HepG2 (cell line): Measurements from ENCODE around the gene CEP131. TPM values are rescaled to one million over a fixed set of nuclear protein-coding genes. Genes with fewer than 3 reads are reported as not detected.
A peak's percentile ranks its signal among the peaks of the same experiment; 100 is the strongest.

Experiments used
- ARID5B ChIP-seq: IDR thresholded peaks from 2 replicates; pipeline ENCODE4 v1.4.0; 2020; ENCODE audit warnings: mild to moderate bottlenecking, missing genetic modification reagents
- CBX5 ChIP-seq: sonication (generic); formaldehyde crosslinking; IDR thresholded peaks from 2 replicates; pipeline ENCODE4 v1.4.0; 2020; ENCODE audit warnings: missing genetic modification reagents, borderline replicate concordance
- CREB1 ChIP-seq, 2 experiments: fragments of 450-650 bp in 1 of 2; IDR thresholded peaks; 2 replicates each; pipeline ENCODE4 v1.6.1; 2016 to 2017; ENCODE audit warnings: control low read depth in 1 of 2, mild to moderate bottlenecking in 1 of 2, missing compliant biosample characterization in 1 of 2, missing genetic modification characterization in 1 of 2
- ETS1 ChIP-seq: sonication (generic); formaldehyde crosslinking; IDR thresholded peaks from 2 replicates; pipeline ENCODE4 v1.4.0; 2020; ENCODE audit warnings: missing genetic modification reagents
- GABPB1 ChIP-seq: IDR thresholded peaks from 2 replicates; pipeline ENCODE4 v1.6.1; 2016; ENCODE audit warnings: mild to moderate bottlenecking, missing genetic modification reagents, moderate library complexity, missing compliant biosample characterization
- HNRNPUL1 ChIP-seq: fragments of 200-400 bp; formaldehyde crosslinking; IDR thresholded peaks from 2 replicates; pipeline ENCODE4 v1.6.1; 2017; ENCODE audit warnings: low read depth, mild to moderate bottlenecking, low read length, moderate library complexity
- HOXA7 ChIP-seq: sonication (generic); formaldehyde crosslinking; IDR thresholded peaks from 2 replicates; pipeline ENCODE4 v1.8.1; 2022; ENCODE audit warnings: mild to moderate bottlenecking, missing genetic modification reagents, moderate library complexity
- JARID2 ChIP-seq: sonication (generic); formaldehyde crosslinking; IDR thresholded peaks from 2 replicates; pipeline ENCODE4 v1.8.1; 2023; ENCODE audit warnings: missing genetic modification reagents, inconsistent platforms; ENCODE audit not compliant: insufficient replicate concordance
- MED13 ChIP-seq: sonication (generic); formaldehyde crosslinking; IDR thresholded peaks from 2 replicates; pipeline ENCODE4 v1.5.0; 2020; ENCODE audit warnings: missing genetic modification reagents
- MEIS2 ChIP-seq: sonication (generic); formaldehyde crosslinking; IDR thresholded peaks from 2 replicates; pipeline ENCODE4 v1.9.0; 2021; ENCODE audit warnings: mild to moderate bottlenecking, missing genetic modification reagents
- MTERF4 ChIP-seq: sonication (generic); formaldehyde crosslinking; IDR thresholded peaks from 2 replicates; pipeline ENCODE4 v1.8.0; 2023; ENCODE audit warnings: mild to moderate bottlenecking, missing genetic modification reagents
- MYPOP ChIP-seq: sonication (generic); formaldehyde crosslinking; IDR thresholded peaks from 2 replicates; pipeline ENCODE4 v1.8.1; 2023; ENCODE audit warnings: mild to moderate bottlenecking, moderate library complexity, missing genetic modification reagents
- NCOA2 ChIP-seq: sonication (generic); formaldehyde crosslinking; IDR thresholded peaks from 2 replicates; pipeline ENCODE4 v1.8.0; 2022; ENCODE audit warnings: inconsistent platforms
- PHF21A ChIP-seq: sonication (generic); formaldehyde crosslinking; IDR thresholded peaks from 2 replicates; pipeline ENCODE4 v1.5.0; 2020; ENCODE audit warnings: mild to moderate bottlenecking, missing genetic modification reagents
- SPEN ChIP-seq: sonication (generic); formaldehyde crosslinking; IDR thresholded peaks from 2 replicates; pipeline ENCODE4 v1.5.1; 2020; ENCODE audit warnings: low read depth, mild to moderate bottlenecking, missing genetic modification reagents
- ZNF468 ChIP-seq: sonication (generic); formaldehyde crosslinking; IDR thresholded peaks from 2 replicates; pipeline ENCODE4 v1.8.0; 2022; ENCODE audit warnings: mild to moderate bottlenecking, moderate library complexity, missing genetic modification reagents
- ZNF777 ChIP-seq: sonication (generic); formaldehyde crosslinking; IDR thresholded peaks from 2 replicates; pipeline ENCODE4 v1.4.0; 2020; ENCODE audit warnings: missing genetic modification reagents
- polyA plus RNA-seq, 8 experiments: library from polyadenylated mRNA; depleted of rRNA in 3 of 8; stranded (reverse) in 7 of 8; unstranded in 1 of 8; fragments of >200 nt; fragmentation: Illumina TruSeq in 4 of 8; extraction: Trizol in 4 of 8; gene quantifications; 2 replicates each; pipeline versions ENCODE4 v1.2.1 to v1.2.3, GENCODE V29; 2011 to 2016; ENCODE audit warnings: low read depth in 4 of 8, missing spikeins in 1 of 8, mixed read lengths in 1 of 8; ENCODE audit not compliant: insufficient read depth in 1 of 8
- total RNA-seq, 5 experiments: library from RNA; depleted of rRNA; stranded (reverse); fragments of >200 nt; fragmentation: Illumina TruSeq; extraction: Trizol; gene quantifications; 2 replicates each; pipeline ENCODE4 v1.2.3, GENCODE V29; 2016; ENCODE audit warnings: low read depth in 1 of 5
- TF ChIP-seq, protein P1 (sequence below): sonication (generic); formaldehyde crosslinking; IDR thresholded peaks from 2 replicates; pipeline ENCODE4 v1.4.0; 2020; ENCODE audit warnings: missing genetic modification reagents

The CEP131 gene
- total and polyA plus RNA-seq, 2 of the 13 experiments (the other 11 are each of a cell fraction or from before 2014, with no cell fraction given) = 5.0 to 16.8 TPM

- no peak for TF ChIP-seq ARID5B (CRISPR knock-in tag)
- no peak for TF ChIP-seq MEIS2
- TF ChIP-seq MYPOP (CRISPR knock-in tag) = no peak
- TF ChIP-seq MED13 (CRISPR knock-in tag) = no peak
- no peak for TF ChIP-seq CREB1 (IDR thresholded peaks at IDR 0.05)
- TF ChIP-seq CREB1 (CRISPR knock-in tag; IDR thresholded peaks at IDR 0.05) = no peak
- TF ChIP-seq JARID2 (CRISPR knock-in tag) = no peak
- TF ChIP-seq, protein P1, sequence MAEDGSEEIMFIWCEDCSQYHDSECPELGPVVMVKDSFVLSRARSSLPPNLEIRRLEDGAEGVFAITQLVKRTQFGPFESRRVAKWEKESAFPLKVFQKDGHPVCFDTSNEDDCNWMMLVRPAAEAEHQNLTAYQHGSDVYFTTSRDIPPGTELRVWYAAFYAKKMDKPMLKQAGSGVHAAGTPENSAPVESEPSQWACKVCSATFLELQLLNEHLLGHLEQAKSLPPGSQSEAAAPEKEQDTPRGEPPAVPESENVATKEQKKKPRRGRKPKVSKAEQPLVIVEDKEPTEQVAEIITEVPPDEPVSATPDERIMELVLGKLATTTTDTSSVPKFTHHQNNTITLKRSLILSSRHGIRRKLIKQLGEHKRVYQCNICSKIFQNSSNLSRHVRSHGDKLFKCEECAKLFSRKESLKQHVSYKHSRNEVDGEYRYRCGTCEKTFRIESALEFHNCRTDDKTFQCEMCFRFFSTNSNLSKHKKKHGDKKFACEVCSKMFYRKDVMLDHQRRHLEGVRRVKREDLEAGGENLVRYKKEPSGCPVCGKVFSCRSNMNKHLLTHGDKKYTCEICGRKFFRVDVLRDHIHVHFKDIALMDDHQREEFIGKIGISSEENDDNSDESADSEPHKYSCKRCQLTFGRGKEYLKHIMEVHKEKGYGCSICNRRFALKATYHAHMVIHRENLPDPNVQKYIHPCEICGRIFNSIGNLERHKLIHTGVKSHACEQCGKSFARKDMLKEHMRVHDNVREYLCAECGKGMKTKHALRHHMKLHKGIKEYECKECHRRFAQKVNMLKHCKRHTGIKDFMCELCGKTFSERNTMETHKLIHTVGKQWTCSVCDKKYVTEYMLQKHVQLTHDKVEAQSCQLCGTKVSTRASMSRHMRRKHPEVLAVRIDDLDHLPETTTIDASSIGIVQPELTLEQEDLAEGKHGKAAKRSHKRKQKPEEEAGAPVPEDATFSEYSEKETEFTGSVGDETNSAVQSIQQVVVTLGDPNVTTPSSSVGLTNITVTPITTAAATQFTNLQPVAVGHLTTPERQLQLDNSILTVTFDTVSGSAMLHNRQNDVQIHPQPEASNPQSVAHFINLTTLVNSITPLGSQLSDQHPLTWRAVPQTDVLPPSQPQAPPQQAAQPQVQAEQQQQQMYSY = no peak
- no peak for TF ChIP-seq ZNF468 (CRISPR knock-in tag)
- no peak for TF ChIP-seq GABPB1
- TF ChIP-seq MTERF4 (CRISPR knock-in tag) = no peak
- TF ChIP-seq CBX5 (CRISPR knock-in tag) = no peak
- no peak for TF ChIP-seq HNRNPUL1
- no peak for TF ChIP-seq PHF21A (CRISPR knock-in tag)
- TF ChIP-seq HOXA7 (CRISPR knock-in tag) = no peak
- TF ChIP-seq ETS1 = no peak
- no peak for TF ChIP-seq SPEN (CRISPR knock-in tag)
- no peak for TF ChIP-seq NCOA2 (CRISPR knock-in tag)
- TF ChIP-seq ZNF777 = peak; percentile 85
Observed at GRCh38 chr17:81238490-81238814, 15.7 kb upstream of the CEP131 start (continued).
